NCI-H2171 (cell line): ENCODE results near the gene GABRG3.

ENCODE experiments used
- DNase-seq: peaks from one replicate; lab custom pipeline; 2025; lab: John Stamatoyannopoulos, UW

GABRG3 gene

DNA sequence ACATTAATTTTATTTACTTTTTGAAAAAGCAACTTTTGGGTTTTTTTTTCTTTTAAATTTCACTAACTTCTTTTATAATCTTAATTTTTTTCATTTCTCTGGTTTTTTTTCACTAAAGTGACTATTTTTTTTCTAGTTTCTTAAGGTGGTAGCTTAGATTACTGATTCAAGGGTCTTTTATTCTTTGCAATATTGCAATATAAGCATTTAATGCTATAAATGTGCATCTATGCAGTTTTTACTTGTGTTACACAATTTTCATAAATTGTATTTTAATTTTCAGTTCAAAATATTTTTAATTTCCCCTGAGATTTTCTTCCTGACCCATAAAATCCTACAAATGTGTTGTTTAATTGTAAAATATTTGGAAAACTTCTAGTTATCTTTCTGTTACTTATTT lies 535.8 kb downstream of the GABRG3 start:
- DNase-seq: no peak

DNA sequence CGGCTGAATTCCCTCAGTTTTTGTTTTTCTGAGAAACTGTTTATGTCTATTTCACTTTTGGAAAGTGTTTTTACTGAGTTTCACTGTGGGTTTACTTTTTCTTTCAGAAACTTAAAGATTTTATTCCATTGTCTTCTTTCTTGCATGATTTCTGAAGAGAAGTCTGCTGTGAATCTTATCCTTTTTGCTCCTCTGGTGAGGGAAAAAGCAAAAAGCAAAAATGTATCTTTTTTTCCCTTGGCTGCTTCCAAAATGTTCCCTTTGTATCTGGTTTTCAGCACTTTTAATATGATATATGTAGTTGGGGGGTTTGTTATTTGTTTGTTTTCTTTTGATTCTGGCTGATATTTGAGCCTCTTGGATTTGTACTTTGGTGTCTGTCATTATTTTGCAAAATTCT lies 538.0 kb downstream of the GABRG3 start:
- no peak for DNase-seq

DNA sequence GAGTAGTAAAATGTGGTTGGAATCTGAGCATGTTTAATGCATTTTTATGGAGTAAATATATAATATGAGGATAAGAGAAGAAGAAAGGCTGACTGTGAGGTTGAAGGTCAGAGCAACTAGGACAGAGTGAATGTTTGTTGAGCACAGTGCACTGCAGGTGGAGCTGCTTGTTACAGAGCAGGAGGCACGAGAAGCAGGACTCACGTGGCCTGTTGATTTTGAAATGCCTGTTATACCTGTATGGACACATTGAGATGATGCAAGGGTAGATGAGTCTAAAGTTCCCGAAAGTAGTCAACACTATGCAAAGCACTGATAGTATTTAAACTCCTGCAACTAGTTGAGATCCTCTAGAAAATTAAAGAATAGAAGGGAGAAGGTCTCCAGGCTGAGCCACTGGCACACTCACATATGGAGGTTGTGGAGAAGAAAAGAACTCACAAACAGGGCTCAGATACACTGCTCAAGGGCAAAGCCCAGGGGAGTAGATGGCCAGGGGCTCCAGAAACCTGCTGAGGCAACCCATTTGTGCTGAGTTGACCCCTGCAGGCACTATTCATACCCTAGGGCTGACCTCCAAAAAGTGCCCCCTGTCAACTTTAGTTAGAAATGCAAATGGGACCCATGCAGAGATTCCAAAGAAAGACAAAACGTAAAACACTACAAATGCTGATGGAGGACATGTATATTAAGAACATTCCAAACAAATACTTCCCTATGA lies 541.5 kb downstream of the GABRG3 start:
- DNase-seq: no peak

DNA sequence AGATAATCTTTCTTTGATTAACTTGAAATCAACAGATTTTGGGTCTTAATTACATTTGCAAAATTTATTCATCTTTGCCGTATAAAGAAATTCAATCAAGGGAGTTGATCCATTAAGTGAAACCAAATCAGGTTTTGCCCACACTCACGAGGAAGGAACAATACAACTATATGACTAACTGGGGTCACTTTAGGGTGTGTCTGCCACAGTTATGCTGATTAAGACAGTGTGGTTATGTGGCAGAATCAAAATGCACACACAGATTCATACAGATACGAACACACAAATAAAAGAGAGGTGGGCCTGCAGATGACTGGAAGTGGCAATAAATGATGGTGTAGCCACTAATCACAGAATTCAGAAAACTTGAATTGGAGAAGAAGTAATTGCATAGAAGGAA lies 543.5 kb downstream of the GABRG3 start:
- no peak for DNase-seq

DNA sequence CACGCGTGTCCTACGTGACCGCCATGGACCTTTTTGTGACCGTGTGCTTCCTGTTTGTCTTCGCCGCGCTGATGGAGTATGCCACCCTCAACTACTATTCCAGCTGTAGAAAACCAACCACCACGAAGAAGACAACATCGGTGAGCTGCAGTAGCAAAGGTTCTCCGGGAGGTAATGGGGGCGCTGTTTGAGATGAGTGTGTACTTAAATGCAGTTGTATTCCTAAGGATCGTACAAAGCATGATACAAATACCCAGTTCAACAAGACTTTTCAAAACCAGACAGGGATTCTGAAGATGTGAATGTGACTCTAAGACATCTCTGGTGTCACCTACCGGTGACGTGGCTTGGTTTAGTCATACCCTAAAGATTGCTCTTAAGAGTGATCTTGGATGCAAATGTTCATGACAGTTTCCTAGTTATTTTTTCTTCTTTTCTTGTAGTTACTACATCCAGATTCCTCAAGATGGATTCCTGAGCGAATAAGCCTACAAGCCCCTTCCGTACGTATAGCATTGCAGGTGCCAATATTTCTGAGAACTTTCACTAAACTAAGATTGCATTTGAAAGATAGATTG lies 556.6 kb downstream of the GABRG3 start:
- DNase-seq: no peak

DNA sequence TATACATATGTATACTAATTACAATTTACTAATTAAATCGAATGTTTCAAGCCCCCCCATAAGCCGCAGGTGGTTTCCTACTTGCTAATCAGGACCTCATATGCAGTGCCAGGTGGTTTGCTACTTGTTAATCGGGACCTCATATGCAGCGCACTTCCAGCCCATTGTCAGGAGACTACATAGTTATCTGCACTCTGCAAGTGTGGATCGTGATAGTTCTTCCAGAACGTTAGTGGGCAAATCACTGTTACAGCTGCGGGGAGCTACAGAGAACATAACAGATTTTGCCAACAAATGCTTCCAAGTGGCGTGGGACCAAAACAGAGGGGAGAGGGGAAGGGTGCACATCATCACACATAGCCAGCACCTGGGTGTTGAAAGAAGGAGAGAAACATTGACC lies 558.4 kb downstream of the GABRG3 start:
- no peak for DNase-seq

DNA sequence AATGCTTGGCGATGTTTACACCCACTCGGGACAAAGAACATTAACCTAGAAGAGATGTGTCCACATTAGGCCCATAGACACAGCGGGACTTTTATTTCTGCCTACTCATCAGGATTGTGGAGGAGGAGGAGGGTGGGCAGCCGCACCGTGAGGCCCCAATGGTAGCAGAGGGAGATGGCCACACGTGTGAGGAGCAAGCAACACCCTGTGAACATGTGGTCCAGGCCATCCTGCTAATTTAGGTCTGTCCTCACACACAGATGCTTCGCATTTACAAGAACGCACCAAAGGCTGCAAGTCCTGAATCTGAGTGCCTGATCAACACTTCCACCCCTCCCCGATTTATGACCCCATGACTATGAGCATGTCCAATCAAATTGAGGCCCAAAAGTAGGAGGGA lies 560.0 kb downstream of the GABRG3 start:
- DNase-seq: no peak

DNA sequence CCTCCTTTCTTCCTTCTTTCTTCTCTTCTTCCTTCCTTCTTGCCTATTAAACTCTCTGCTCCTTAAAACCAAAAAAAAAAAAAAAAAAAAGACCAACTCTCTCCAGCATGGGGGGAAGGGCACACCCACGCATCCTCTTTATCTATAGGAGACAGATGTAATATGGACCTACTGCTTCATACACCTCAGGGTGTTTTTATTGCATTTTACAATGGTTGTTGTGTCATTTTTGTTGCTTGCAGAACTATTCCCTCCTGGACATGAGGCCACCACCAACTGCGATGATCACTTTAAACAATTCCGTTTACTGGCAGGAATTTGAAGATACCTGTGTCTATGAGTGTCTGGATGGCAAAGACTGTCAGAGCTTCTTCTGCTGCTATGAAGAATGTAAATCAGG lies 561.4 kb downstream of the GABRG3 start:
- DNase-seq: no peak

DNA sequence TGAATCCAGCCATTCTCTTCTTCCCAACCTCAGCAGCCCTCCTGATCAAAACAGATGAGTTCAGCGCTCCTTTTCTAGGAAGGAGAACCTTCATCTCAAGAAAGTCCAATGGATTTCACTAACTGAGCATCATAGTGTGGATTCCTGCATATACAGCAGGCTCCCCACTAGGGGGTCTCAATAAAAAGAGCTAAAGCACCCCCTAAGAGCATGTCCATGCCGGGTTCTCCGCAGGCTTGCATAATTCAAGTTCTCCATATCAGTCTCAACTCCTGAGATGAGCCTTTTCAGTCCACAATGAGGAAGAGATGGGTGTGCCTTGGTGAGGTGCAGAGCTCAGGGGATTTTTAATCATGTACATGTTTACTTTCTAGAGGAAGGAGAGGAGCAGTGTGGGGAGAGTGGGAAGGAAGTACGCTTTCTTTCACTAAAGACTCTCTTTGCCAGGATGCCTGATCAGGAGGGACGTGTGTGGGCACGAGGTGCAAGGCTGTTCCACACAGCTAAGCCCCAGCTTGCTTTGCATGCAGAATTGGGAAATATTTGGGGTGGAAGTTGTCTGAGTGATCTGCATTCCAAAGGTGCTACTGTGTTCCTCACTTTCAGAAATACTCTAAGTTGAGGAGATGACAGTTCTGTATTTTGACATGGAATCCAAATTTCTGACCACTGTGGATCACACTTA lies 564.6 kb downstream of the GABRG3 start:
- no peak for DNase-seq

DNA sequence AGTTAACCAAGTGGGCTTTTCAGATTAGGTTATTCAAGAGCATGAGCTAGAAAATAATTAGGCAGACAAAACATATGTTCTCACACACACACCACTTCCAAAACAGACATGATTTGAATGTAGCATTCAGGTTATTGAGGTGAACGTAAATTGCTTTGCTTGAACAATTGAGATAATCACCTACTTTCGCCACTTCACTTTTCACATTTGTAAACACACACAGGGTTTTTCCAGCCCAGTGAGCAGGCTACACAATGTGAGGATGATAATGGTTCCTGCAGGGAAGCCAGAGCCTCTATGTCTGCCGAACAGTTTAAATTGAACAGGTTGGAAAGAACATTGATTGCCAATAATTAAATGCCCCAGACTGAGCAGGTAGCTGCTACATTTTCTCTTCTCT lies 567.3 kb downstream of the GABRG3 start:
- DNase-seq: peak; percentile 58

DNA sequence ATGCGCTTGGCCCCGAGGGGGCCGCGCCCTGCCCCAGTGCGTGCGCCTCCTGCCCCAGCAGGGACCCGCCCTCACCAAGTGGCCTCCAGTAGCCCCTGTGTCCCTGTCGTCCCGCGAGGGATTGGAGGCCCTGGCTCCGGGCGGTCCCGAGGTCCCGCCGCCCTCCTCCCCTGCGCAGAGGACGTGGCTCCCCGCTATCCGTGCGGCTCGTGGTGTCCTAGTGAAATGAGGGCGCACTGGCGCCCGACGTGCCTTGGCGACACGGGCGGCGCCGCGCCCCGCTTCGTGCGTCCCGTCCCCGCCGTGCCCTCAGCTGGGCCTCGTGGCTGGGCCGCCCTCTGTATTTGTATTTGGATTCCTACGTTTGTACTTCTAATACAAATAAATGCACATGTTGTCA lies 570.6 kb downstream of the GABRG3 start:
- no peak for DNase-seq

DNA sequence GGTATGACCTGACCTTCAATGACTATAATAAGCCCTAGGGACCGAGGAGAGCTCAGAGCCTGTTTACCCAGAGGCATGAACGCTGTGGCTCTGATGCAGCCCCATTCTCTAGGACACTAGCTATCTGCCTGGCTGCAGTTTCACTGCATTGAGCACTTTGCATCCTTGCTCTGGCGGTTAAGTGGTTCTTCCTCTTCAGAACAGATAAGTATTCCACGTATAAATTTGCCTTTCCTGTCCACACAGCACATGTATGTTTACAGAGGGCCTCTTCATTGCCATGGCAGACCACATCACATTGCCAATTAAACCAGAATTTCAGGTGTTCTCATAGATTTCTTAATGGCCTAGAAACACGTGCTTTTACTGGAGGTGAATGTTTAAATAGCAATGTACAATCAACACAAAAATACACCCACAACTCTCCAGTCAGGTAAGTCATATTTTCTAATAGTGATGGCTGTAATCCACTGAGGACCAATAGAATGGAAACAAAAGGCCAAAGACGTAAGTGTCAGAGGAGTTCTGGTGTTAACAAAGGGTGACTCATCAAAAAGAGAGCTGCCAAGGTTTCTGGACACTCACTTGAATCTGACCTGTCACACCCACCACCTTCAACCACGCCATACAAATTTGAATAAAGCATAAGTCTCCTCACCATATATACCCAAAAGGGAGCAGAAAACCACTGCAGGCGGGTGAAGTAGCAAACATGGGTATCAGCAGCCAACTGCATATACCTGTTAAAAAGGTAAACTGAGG lies 574.7 kb downstream of the GABRG3 start:
- no peak for DNase-seq

DNA sequence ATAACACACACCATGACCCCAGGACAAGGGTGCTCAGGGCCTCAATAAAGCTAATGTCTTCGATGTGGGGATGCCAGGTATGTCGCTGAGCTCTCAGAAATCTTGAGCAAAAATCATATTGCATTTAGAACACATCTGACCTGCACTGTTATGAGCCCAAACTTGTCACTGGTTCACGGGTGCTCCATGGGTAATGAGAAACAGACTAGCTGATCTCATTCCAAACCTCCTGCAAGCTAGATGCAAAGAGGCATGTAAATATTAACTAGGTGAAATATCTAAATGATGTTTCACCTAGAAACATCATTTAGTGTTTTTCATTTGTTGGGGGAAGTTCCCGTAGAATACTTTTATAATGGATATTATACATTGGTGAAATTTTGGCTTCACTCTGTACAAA lies 578.8 kb downstream of the GABRG3 start:
- no peak for DNase-seq

DNA sequence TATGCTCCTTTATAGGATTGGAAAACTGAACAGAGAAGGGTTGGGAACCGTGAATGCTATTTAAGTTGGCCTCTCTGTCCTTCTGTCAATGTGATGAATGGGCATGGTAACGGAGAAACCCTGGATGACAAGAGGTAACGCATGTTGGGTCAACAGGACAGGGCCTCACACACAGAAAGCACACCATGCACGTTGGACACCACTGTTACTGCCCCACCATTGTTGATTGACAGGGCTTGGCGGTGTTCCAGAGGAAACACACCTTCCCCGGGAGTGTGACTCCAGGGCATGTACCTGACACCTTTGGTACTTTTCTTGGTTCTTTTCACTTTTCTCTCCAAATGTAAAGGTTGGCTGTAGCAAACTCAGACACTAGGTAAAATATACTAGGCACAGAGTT lies 579.7 kb downstream of the GABRG3 start:
- DNase-seq: no peak

DNA sequence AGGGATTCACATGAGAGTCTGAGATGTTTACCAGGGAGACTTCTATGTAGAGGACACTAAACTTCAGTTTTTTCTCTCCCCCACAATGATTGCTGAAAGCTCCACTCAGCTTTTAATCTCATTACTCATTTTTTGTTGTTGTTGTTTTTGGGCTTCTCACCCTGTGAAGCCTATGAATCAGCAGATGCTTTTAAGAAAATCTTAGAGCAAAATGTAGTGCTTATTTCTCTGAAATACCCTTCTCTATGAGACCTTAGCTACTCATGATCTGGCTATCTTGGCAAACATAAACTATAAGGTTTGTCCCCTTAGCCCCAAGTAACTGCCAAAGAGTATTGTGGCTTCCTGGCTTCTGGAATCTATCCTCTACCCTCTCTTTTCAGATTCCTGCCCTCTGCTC lies 590.8 kb downstream of the GABRG3 start:
- DNase-seq: no peak

DNA sequence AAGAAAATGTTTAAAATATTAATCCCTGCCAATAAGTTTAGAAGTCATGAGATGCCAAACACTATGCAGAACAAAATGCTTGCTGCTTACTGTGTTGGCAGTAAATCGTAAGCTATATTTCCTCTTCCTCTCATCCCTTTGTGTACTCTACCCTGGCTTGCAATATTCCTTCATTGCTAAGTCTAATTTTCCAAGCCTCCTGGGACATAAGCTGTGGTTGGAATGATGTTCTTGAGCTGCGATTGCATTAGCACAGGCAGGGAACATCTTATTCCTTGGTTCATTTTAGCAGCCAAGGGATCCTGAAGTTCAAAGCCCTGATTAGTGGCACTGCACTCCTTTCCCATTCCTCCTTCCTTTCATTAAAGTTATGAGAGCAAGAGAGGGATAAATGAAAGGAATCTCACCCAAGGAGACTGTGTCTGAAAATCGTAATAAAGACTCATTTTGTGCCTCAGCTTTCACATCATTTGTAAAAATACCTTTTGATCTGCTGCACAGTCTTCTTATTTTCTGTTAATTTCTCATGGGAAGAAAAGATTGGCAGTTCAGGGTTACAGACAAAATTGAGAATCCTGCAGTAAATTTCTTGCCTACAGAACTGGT lies 592.9 kb downstream of the GABRG3 start:
- no peak for DNase-seq

DNA sequence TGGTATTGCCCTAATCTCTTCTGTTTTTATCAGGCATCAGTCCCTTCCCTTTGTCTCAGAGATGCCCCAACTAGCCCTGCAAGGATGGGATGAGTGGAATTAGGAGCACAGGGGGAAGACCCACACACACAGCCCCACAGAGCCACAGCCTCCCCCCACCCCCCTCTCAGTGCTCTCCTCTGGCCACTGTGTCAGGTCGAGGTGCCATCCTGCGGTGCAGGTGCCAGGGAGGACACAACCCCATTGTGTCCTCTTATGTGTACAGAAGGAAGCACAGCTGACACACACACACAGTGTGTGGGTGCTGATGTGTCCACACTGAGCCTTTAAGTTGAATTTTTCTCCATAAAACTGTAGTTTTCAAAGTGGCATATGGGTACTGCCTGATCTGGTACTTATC lies 593.7 kb downstream of the GABRG3 start:
- DNase-seq: no peak

DNA sequence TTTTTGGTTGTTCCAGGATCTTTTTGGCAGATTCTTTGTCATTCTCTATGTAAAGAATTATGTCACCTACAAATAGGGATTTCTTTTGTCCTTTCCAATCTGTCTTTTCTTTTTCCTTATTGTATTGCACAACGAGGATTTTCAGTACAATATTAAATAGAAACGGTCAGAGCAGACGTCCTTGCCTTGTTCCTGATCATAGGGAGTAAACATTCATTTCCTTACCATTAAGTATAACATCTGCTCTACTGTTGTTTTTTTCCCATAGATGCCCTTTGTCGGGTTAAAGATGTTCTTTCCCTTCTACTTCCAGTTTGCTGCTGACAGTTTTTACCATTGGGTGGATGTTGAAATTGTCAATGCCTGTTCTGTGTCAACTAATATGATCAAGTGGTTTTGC lies 599.8 kb downstream of the GABRG3 start:
- no peak for DNase-seq

DNA sequence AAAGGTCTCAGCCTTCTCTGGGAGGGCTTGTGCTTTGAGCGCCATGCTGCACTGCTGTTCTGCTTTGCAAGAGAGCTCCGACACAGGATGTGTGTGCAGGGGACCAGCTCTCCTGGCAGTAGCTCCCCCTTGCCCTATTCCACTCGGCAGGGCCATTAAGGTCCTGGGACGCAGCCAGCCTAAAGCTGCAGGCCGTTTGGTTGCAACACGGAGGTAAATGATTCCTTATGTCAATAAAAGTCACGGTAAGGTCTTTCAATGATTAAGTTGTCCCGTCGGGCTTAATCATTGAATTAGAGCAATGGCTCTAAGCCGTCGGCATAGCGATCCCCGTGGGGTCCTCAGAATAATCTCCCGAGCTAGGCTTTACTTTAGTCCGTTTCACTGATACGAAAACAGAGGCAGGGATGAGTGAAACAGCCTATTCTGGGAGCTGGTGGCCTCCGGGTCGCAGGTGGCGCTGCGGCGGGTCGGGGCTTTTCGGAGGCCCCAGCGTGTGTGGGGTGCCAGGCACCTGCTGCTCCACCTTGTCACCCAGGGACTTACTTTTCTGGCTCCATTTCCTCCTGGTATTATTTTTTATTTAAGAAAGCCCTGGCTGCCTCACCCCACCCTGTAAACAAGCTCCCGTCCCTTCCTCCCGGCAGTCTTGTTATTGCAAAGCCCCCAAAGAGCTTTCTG lies 603.0 kb downstream of the GABRG3 start:
- DNase-seq: no peak

DNA sequence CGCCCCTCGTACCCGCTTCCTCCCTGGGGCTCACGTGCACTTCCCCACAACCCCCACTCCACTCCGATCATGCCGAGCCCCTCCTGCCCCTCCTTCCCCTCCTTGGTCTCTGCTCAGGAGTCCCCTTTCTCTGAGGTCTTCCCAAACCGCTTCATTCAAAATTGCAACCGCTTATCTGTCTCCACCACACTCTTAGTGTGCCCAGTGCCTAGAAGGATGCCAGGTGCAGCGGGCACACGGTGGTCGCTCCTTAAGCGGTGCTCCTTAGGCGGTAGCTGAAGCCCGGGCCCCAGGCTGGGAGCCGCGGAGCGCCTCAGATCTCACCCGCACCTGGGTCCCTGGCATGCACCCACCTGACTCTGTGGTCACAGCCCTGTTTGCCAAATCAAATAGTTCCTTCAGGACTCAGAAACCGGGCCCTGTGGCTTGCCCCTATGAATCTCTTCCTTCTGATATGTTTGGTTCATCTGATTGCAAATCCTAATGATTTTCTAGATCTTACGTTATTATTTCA lies 603.6 kb downstream of the GABRG3 start:
- DNase-seq: no peak

DNA sequence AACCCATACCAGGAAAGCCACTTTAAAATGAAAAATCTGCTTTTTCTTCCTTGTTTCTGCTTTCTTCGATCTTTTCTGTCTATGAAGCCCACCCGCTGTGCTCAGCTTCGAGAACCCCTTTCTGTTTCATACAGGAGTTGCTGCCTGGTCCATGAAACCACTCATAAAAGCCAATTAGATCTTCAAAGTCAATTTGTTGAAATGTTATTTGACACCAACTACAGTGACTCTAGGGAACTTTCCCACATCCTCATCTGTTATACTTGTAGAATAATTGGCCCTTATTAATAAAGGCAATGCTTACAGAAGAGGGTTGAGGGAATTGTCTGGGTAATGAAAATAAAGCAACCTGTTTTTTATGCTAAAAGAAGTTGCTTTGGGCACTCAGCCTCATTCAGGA lies 604.5 kb downstream of the GABRG3 start:
- no peak for DNase-seq

DNA sequence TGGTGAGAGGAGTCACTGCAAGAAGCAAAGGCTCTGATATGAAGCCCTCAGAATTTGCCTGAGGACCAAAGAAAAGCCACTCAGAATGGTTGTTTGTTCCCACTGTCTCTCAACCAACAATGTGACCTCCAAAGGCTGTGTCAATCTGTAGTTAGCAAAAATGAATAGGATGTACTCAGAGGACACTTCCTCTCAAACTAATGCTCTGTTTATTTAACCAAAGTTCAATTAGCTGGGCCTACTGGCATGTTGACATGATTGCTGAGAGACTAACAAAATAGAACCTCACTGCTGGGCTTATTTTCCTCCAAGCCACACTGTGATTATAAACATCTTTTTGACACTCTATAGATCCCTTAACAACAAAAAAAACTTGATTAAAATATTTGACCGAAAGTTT lies 605.6 kb downstream of the GABRG3 start:
- no peak for DNase-seq
